Fibroblast of lung (primary cell): ENCODE measurements around the gene EIF4B. TPM values are rescaled to one million over a fixed set of nuclear protein-coding genes. Genes with fewer than 3 reads are reported as not detected.

Source experiments
- DNase-seq, 2 donors: peaks; one replicate each; pipeline versions ENCODE4 v3.0.0 to v3.0.0-alpha.2; 2010; ENCODE audit warnings: low read depth in 2 of 2
- H2AFZ ChIP-seq: 2 replicates; pipeline ENCODE4 v1.5.1; 2012; ENCODE audit warnings: low read length, control low read depth, inconsistent platforms
- H3K27ac ChIP-seq: 2 replicates; pipeline ENCODE4 v1.5.1; 2011; ENCODE audit warnings: low read length, control low read depth; ENCODE audit not compliant: insufficient read depth
- H3K27me3 ChIP-seq: 2 replicates; pipeline ENCODE4 v1.5.1; 2011; ENCODE audit warnings: mild to moderate bottlenecking, low read length; ENCODE audit not compliant: control insufficient read depth, insufficient read depth
- H3K36me3 ChIP-seq: 2 replicates; pipeline ENCODE4 v1.5.1; 2011; ENCODE audit warnings: low read length; ENCODE audit not compliant: control insufficient read depth, insufficient read depth
- H3K4me1 ChIP-seq: 2 replicates; pipeline ENCODE4 v1.5.1; 2011; ENCODE audit warnings: low read length; ENCODE audit not compliant: control insufficient read depth, insufficient read depth; ENCODE audit errors: extremely low read depth
- H3K4me2 ChIP-seq: 2 replicates; pipeline ENCODE4 v1.5.1; 2011; ENCODE audit warnings: low read length, control low read depth; ENCODE audit not compliant: insufficient read depth; ENCODE audit errors: extremely low read depth
- H3K4me3 ChIP-seq, 4 experiments: fragments of 200-600 bp in 1 of 4; sonication (generic) in 1 of 4; replicated peaks in 1 of 4; 2 replicates each; pipeline ENCODE4 v1.5.1; 2011 to 2016; ENCODE audit warnings: low read length in 4 of 4, low read depth in 3 of 4, mild to moderate bottlenecking in 3 of 4, control low read depth in 2 of 4, inconsistent platforms in 1 of 4, mixed read lengths in 1 of 4; ENCODE audit not compliant: insufficient read depth in 1 of 4; ENCODE audit errors: control extremely low read depth in 1 of 4
- H3K79me2 ChIP-seq: 2 replicates; pipeline ENCODE4 v1.5.1; 2012; ENCODE audit warnings: mild to moderate bottlenecking, low read length, inconsistent platforms; ENCODE audit not compliant: control insufficient read depth, insufficient read depth
- H3K9ac ChIP-seq: 2 replicates; pipeline ENCODE4 v1.5.1; 2011; ENCODE audit warnings: mild to moderate bottlenecking, low read length, control low read depth; ENCODE audit not compliant: insufficient read depth
- H3K9me3 ChIP-seq: 2 replicates; pipeline ENCODE4 v1.5.1; 2012; ENCODE audit warnings: low read depth, low read length; ENCODE audit not compliant: control insufficient read depth, insufficient read depth
- H4K20me1 ChIP-seq: 2 replicates; pipeline ENCODE4 v1.5.1; 2011; ENCODE audit warnings: low read length; ENCODE audit not compliant: control insufficient read depth, insufficient read depth; ENCODE audit errors: extremely low read depth
- EZH2 ChIP-seq: IDR thresholded peaks from 2 replicates; pipeline ENCODE4 v1.5.1; 2012; ENCODE audit warnings: low read length, control low read depth, mild to moderate bottlenecking; ENCODE audit errors: missing control alignments
- polyA plus RNA-seq, 2 donors: library from polyadenylated mRNA; depleted of rRNA in 1 of 2; stranded (reverse) in 1 of 2; unstranded in 1 of 2; fragments of >200 nt; gene quantifications; 2 replicates each; pipeline ENCODE4 v1.2.1, GENCODE V29; 2011 to 2012; ENCODE audit warnings: missing spikeins in 1 of 2
- total RNA-seq: library from RNA; depleted of rRNA; stranded (reverse); fragments of >200 nt; gene quantifications from 2 replicates; pipeline ENCODE4 v1.2.1, GENCODE V29; 2014
- TF ChIP-seq, protein P1 (sequence below), 2 donors: IDR thresholded peaks in 1 of 2; conservative IDR thresholded peaks in 1 of 2; 1 replicate in 1 of 2; 2 replicates in 1 of 2; pipeline ENCODE4 v1.5.1; 2011 to 2012; ENCODE audit warnings: low read length in 2 of 2, control low read depth in 1 of 2, inconsistent platforms in 1 of 2, low read depth in 1 of 2, mild to moderate bottlenecking in 1 of 2

Gene EIF4B
- total and polyA plus RNA-seq, 2 donors (not counting 1 experiment from before 2014, with no cell fraction given) = 466 to 1,180 TPM

- no peak overlapping the region for H3K27ac ChIP-seq
- no peak overlapping the region for H3K4me3 ChIP-seq
- H3K36me3 ChIP-seq = no peaks in the 10 kb centered on the region
- no peaks in the 10 kb centered on the region for H3K9me3 ChIP-seq
- H2AFZ ChIP-seq = no peak overlapping the region
- no peak overlapping the region for H3K9ac ChIP-seq
- H3K79me2 ChIP-seq = no peaks in the 10 kb centered on the region
- no peak for DNase-seq
- H3K4me1 ChIP-seq = peaks cover 3% of the 10 kb centered on the region
- TF ChIP-seq, protein P1, sequence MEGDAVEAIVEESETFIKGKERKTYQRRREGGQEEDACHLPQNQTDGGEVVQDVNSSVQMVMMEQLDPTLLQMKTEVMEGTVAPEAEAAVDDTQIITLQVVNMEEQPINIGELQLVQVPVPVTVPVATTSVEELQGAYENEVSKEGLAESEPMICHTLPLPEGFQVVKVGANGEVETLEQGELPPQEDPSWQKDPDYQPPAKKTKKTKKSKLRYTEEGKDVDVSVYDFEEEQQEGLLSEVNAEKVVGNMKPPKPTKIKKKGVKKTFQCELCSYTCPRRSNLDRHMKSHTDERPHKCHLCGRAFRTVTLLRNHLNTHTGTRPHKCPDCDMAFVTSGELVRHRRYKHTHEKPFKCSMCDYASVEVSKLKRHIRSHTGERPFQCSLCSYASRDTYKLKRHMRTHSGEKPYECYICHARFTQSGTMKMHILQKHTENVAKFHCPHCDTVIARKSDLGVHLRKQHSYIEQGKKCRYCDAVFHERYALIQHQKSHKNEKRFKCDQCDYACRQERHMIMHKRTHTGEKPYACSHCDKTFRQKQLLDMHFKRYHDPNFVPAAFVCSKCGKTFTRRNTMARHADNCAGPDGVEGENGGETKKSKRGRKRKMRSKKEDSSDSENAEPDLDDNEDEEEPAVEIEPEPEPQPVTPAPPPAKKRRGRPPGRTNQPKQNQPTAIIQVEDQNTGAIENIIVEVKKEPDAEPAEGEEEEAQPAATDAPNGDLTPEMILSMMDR (conservative IDR thresholded peaks at IDR 0.05 in 1 of 2, IDR thresholded peaks at IDR 0.05 in 1 of 2; ENCODE audit: low read depth in 1 of 2, low read length in 2 of 2) = no peak
- no peak for TF ChIP-seq EZH2
- no peaks in the 10 kb centered on the region for H4K20me1 ChIP-seq
- H3K27me3 ChIP-seq = no peaks in the 10 kb centered on the region
- H3K4me2 ChIP-seq = no peak overlapping the region
Measured at GRCh38 chr12:53090554-53090953, 84.3 kb downstream of the EIF4B start.

GRCh38 chr12:53091756-53092155 lies 85.5 kb downstream of the EIF4B start:
- no peak for TF ChIP-seq EZH2
- TF ChIP-seq, protein P1 (conservative IDR thresholded peaks at IDR 0.05 in 1 of 2, IDR thresholded peaks at IDR 0.05 in 1 of 2; ENCODE audit: low read depth in 1 of 2, low read length in 2 of 2) = no peak
- peaks cover 5% of the 10 kb centered on the region for H3K4me1 ChIP-seq
- H3K79me2 ChIP-seq = peaks cover under 1% of the 10 kb centered on the region
- H3K9me3 ChIP-seq = no peaks in the 10 kb centered on the region
- no peak overlapping the region for H3K27ac ChIP-seq
- H3K36me3 ChIP-seq = no peaks in the 10 kb centered on the region
- no peak overlapping the region for H3K9ac ChIP-seq
- no peaks in the 10 kb centered on the region for H3K27me3 ChIP-seq
- H2AFZ ChIP-seq = no peak overlapping the region
- no peak for DNase-seq
- no peak overlapping the region for H3K4me2 ChIP-seq
- no peaks in the 10 kb centered on the region for H4K20me1 ChIP-seq
- H3K4me3 ChIP-seq = no peak overlapping the region

Other genes starting within 250 kb of the EIF4B start
- not detected in 2 replicates for gene KRT76, start 229.1 kb upstream of the EIF4B start, total RNA-seq
- gene KRT76, start 229.1 kb upstream of the EIF4B start, polyA plus RNA-seq = not detected in 2 replicates
- not detected in 2 replicates for gene KRT3, start 210.3 kb upstream of the EIF4B start, total RNA-seq
- gene KRT3, start 210.3 kb upstream of the EIF4B start, polyA plus RNA-seq = not detected in 2 replicates
- under 0.01 TPM in 2 replicates for gene KRT4, start 192.3 kb upstream of the EIF4B start, total RNA-seq
- gene KRT4, start 192.3 kb upstream of the EIF4B start, polyA plus RNA-seq = 0.17 and 0.23 TPM in 2 replicates
- not detected in 2 replicates for gene KRT79, start 172.1 kb upstream of the EIF4B start, total RNA-seq
- gene KRT79, start 172.1 kb upstream of the EIF4B start, polyA plus RNA-seq = not detected in 2 replicates
- not detected in 2 replicates for gene KRT78, start 157.5 kb upstream of the EIF4B start, total RNA-seq
- not detected in 2 replicates for gene KRT78, start 157.5 kb upstream of the EIF4B start, polyA plus RNA-seq
- 0.66 and 1.5 TPM in 2 replicates for gene KRT8, start 101.4 kb upstream of the EIF4B start, total RNA-seq
- gene KRT8, start 101.4 kb upstream of the EIF4B start, polyA plus RNA-seq = 2.5 and 16.3 TPM in 2 replicates
- 1.2 and 3.1 TPM in 2 replicates for gene KRT18, start 57.3 kb upstream of the EIF4B start, total RNA-seq
- gene KRT18, start 57.3 kb upstream of the EIF4B start, polyA plus RNA-seq = 11.8 and 88.0 TPM in 2 replicates
- 52.4 and 60.6 TPM in 2 replicates for gene TNS2, start 43.6 kb downstream of the EIF4B start, total RNA-seq
- gene TNS2, start 43.6 kb downstream of the EIF4B start, polyA plus RNA-seq = 35.3 and 45.5 TPM in 2 replicates
- 13.9 and 18.2 TPM in 2 replicates for gene SPRYD3, start 72.9 kb downstream of the EIF4B start, total RNA-seq
- 23.3 and 27.7 TPM in 2 replicates for gene SPRYD3, start 72.9 kb downstream of the EIF4B start, polyA plus RNA-seq
- 592 and 973 TPM in 2 replicates for gene IGFBP6, start 91.2 kb downstream of the EIF4B start, total RNA-seq
- 229 and 274 TPM in 2 replicates for gene IGFBP6, start 91.2 kb downstream of the EIF4B start, polyA plus RNA-seq
- under 0.01 TPM in 1 of 2 replicates, not detected in the other for gene SOAT2, start 97.0 kb downstream of the EIF4B start, total RNA-seq
- 0.12 TPM in 1 of 2 replicates, not detected in the other for gene SOAT2, start 97.0 kb downstream of the EIF4B start, polyA plus RNA-seq
- gene ZNF740, start 174.3 kb downstream of the EIF4B start, total RNA-seq = 14.6 and 16.8 TPM in 2 replicates
- 7.3 and 10.6 TPM in 2 replicates for gene ZNF740, start 174.3 kb downstream of the EIF4B start, polyA plus RNA-seq
- gene CSAD, start 174.5 kb downstream of the EIF4B start, total RNA-seq = 6.4 and 10.1 TPM in 2 replicates
- 6.9 and 7.8 TPM in 2 replicates for gene CSAD, start 174.5 kb downstream of the EIF4B start, polyA plus RNA-seq
- 0.26 and 0.50 TPM in 2 replicates for gene ITGB7, start 200.8 kb downstream of the EIF4B start, total RNA-seq
- gene ITGB7, start 200.8 kb downstream of the EIF4B start, polyA plus RNA-seq = 0.15 and 0.20 TPM in 2 replicates
- gene RARG, start 225.8 kb downstream of the EIF4B start, total RNA-seq = 26.7 and 51.4 TPM in 2 replicates
- gene RARG, start 225.8 kb downstream of the EIF4B start, polyA plus RNA-seq = 26.9 and 30.4 TPM in 2 replicates